Measurements from ENCODE around the gene CCDC88C.

DNA sequence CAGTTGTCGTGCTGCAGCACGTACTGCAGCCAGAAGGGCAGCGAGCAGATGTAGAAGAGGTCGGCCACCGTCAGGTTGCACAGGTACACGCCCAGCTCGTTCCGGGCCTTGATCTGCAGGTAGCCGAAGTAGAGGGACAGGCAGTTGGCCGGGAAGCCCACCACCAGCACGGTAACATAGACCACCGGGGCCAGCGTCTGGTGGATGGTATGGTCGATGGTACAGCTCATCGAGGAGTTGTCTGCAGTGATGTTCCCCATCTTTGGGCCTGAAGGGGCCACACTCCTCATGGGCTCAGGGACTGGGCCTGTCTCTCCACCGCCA, 182.9 kb downstream of the CCDC88C start:
- TF ChIP-seq, protein P1, sequence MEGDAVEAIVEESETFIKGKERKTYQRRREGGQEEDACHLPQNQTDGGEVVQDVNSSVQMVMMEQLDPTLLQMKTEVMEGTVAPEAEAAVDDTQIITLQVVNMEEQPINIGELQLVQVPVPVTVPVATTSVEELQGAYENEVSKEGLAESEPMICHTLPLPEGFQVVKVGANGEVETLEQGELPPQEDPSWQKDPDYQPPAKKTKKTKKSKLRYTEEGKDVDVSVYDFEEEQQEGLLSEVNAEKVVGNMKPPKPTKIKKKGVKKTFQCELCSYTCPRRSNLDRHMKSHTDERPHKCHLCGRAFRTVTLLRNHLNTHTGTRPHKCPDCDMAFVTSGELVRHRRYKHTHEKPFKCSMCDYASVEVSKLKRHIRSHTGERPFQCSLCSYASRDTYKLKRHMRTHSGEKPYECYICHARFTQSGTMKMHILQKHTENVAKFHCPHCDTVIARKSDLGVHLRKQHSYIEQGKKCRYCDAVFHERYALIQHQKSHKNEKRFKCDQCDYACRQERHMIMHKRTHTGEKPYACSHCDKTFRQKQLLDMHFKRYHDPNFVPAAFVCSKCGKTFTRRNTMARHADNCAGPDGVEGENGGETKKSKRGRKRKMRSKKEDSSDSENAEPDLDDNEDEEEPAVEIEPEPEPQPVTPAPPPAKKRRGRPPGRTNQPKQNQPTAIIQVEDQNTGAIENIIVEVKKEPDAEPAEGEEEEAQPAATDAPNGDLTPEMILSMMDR (conservative IDR thresholded peaks at IDR 0.05; ENCODE audit: low read depth, low read length), result no peak
- TF ChIP-seq EZH2phosphoT487 (IDR thresholded peaks at IDR 0.05; ENCODE audit: borderline replicate concordance, low read length), result no peak

Measured in PC-3 (cell line).